Upper lobe of left lung (tissue), 6 donors: ENCODE measurements around the gene KLHL18. TPM values are rescaled to one million over a fixed set of nuclear protein-coding genes. Genes with fewer than 3 reads are reported as not detected.
"Not testable (repeated sequence)": the region's sequence is repeated elsewhere in the genome, so short reads cannot be mapped to it uniquely, and the experiment has no call there.

Experiments used
- ATAC-seq, 2 donors: fragments of 200-7000 bp; cut with Tn5 transposase; one replicate each; pipeline ENCODE4 v1.9.1; 2022; ENCODE audit warnings: mild to moderate bottlenecking in 2 of 2, moderate library complexity in 2 of 2; ENCODE audit not compliant: low FRiP score in 2 of 2
- DNase-seq, 2 donors: peaks; one replicate each; pipeline ENCODE4 v3.0.0-alpha.2; 2019 to 2020
- H3K27ac ChIP-seq, 4 donors: fragments of 200-600 bp; sonication (generic); one replicate each; pipeline ENCODE4 v1.5.1; 2016 to 2019
- H3K27me3 ChIP-seq, 4 donors: fragments of 200-600 bp; sonication (generic); one replicate each; pipeline ENCODE4 v1.5.1; 2017 to 2019
- H3K36me3 ChIP-seq, 4 donors: fragments of 200-600 bp; sonication (generic); one replicate each; pipeline ENCODE4 v1.5.1; 2016 to 2019
- H3K4me1 ChIP-seq, 4 donors: fragments of 200-600 bp; sonication (generic); one replicate each; pipeline ENCODE4 v1.5.1; 2018 to 2019
- H3K4me3 ChIP-seq, 4 donors: fragments of 200-600 bp; sonication (generic); one replicate each; pipeline ENCODE4 v1.5.1; 2017 to 2019; ENCODE audit warnings: mild to moderate bottlenecking in 2 of 4, moderate library complexity in 1 of 4
- H3K9me3 ChIP-seq, 4 donors: fragments of 200-600 bp; sonication (generic); one replicate each; pipeline ENCODE4 v1.5.1; 2018 to 2019
- CTCF ChIP-seq, 6 experiments: fragments of 450-650 bp in 4 of 6; fragments of 200-600 bp in 2 of 6; sonication (generic) in 2 of 6; IDR thresholded peaks; one replicate each; pipeline ENCODE4 v1.5.1; 2016 to 2019; ENCODE audit warnings: antibody characterized with exemption in 6 of 6
- EP300 ChIP-seq, 4 donors: sonication (generic); formaldehyde crosslinking; IDR thresholded peaks; one replicate each; pipeline ENCODE4 v1.5.1; 2017; ENCODE audit warnings: antibody characterized with exemption in 4 of 4, control low read depth in 2 of 4
- POLR2A ChIP-seq, 4 donors: fragments of 450-650 bp; IDR thresholded peaks; one replicate each; pipeline ENCODE4 v1.5.1; 2016 to 2017; ENCODE audit warnings: antibody characterized with exemption in 4 of 4, mild to moderate bottlenecking in 2 of 4
- POLR2AphosphoS5 ChIP-seq, 2 donors: sonication (generic); formaldehyde crosslinking; IDR thresholded peaks; one replicate each; pipeline ENCODE4 v1.5.1; 2017; ENCODE audit warnings: antibody characterized with exemption in 2 of 2
- WGBS, 2 donors: methylation state at CpG; one replicate each; pipeline ENCODE4 v1.1.5; 2017 to 2018; 5-methylcytosine and 5-hydroxymethylcytosine counted together
- total RNA-seq, 6 donors: library from RNA; depleted of rRNA in 4 of 6; stranded (reverse); fragments of >200 nt in 4 of 6; gene quantifications; one replicate each; pipeline versions ENCODE4 v1.1.0 to v1.2.1, GENCODE V29; 2016 to 2021
- donor health status: DM: no; HTN: no; CAD: no; lungs with moderate emphysema.
- donor health status: DM: no; HTN: yes; CAD: no; lungs with severe emphysema.

Gene KLHL18
- total RNA-seq, 6 donors from 2014 or later: 12.6 to 35.5 (median 19.4) TPM

GRCh38 chr3:47348411-47349154 lies 65.8 kb downstream of the KLHL18 start:
- Histone ChIP-seq H3K4me3 (no peak overlapping the region), H3K9me3 (no peaks in the 10 kb centered on the region), H3K36me3 (peaks cover 0 to 20% (median 15%) of the 10 kb centered on the region in 4 donors), H3K27me3 (no peaks in the 10 kb centered on the region), H3K27ac (no peak overlapping the region), H3K4me1 (peaks cover 0 to 10% (median 7%) of the 10 kb centered on the region in 4 donors)
- DNase-seq (no peak), ATAC-seq (no peak)
- no peak for TF ChIP-seq POLR2AphosphoS5 (IDR thresholded peaks at IDR 0.05)
- TF ChIP-seq EP300 (IDR thresholded peaks at IDR 0.05): no peak
- no peak for TF ChIP-seq POLR2A (IDR thresholded peaks at IDR 0.05)
- TF ChIP-seq CTCF (IDR thresholded peaks at IDR 0.05): no peak
- 93 to 94% methylated on average over 5 of the region's 5 CpGs for WGBS, 2 donors

- H3K36me3 ChIP-seq: no peaks in the 10 kb centered on the region
- WGBS, 2 donors: 93 to 94% methylated on average over 3 of the region's 3 CpGs
- no peak for ATAC-seq
- peaks cover 4 to 18% (median 13%) of the 10 kb centered on the region in 4 donors for H3K9me3 ChIP-seq
- no peak overlapping the region for H3K27ac ChIP-seq
- H3K4me1 ChIP-seq: no peaks in the 10 kb centered on the region
- no peak for DNase-seq
- no peaks in the 10 kb centered on the region for H3K27me3 ChIP-seq
- TF ChIP-seq CTCF (IDR thresholded peaks at IDR 0.05) (no peak), POLR2AphosphoS5 (IDR thresholded peaks at IDR 0.05) (no peak), EP300 (IDR thresholded peaks at IDR 0.05) (no peak), POLR2A (IDR thresholded peaks at IDR 0.05) (no peak)
- no peak overlapping the region for H3K4me3 ChIP-seq
These were observed 72.3 kb downstream of the KLHL18 start for GRCh38 chr3:47355010-47355409.

GRCh38 chr3:47356201-47356600 lies 73.5 kb downstream of the KLHL18 start:
- Histone ChIP-seq H3K4me1 (no peaks in the 10 kb centered on the region), H3K27me3 (no peaks in the 10 kb centered on the region), H3K4me3 (no peak overlapping the region), H3K27ac (no peak overlapping the region), H3K36me3 (no peaks in the 10 kb centered on the region), H3K9me3 (peaks cover 4 to 26% (median 16%) of the 10 kb centered on the region in 4 donors)
- 91 to 96% methylated on average over 27 to 29 of the region's 31 CpGs for WGBS, 2 donors
- ATAC-seq (no peak), DNase-seq (peak in 1 of 2 donors; percentile 69)
- TF ChIP-seq POLR2AphosphoS5 (IDR thresholded peaks at IDR 0.05) (no peak), CTCF (IDR thresholded peaks at IDR 0.05) (no peak), POLR2A (IDR thresholded peaks at IDR 0.05) (no peak), EP300 (IDR thresholded peaks at IDR 0.05) (no peak)

GRCh38 chr3:47359323-47359722 lies 76.6 kb downstream of the KLHL18 start:
- H3K27me3 ChIP-seq: no peaks in the 10 kb centered on the region
- 59 to 70% methylated on average over 1 of the region's 1 CpG for WGBS, 2 donors
- no peak for DNase-seq

GRCh38 chr3:47360110-47360517 lies 77.4 kb downstream of the KLHL18 start:
- not testable (repeated sequence) for H3K27me3 ChIP-seq, H3K4me1 ChIP-seq, H3K27ac ChIP-seq, DNase-seq, H3K4me3 ChIP-seq, ATAC-seq, H3K36me3 ChIP-seq
- peaks cover 4 to 26% (median 16%) of the 10 kb centered on the region in 4 donors for H3K9me3 ChIP-seq
- 94 to 95% methylated on average over 4 of the region's 4 CpGs for WGBS, 2 donors

More at GRCh38 chr3:47359323-47359722, 76.6 kb downstream of the KLHL18 start:
- no peak for TF ChIP-seq EP300 (IDR thresholded peaks at IDR 0.05)
- TF ChIP-seq CTCF (IDR thresholded peaks at IDR 0.05): no peak
- TF ChIP-seq POLR2AphosphoS5 (IDR thresholded peaks at IDR 0.05): no peak
- TF ChIP-seq POLR2A (IDR thresholded peaks at IDR 0.05): no peak
- H3K27ac ChIP-seq: no peak overlapping the region
- H3K36me3 ChIP-seq: no peaks in the 10 kb centered on the region
- H3K4me1 ChIP-seq: peaks cover 0 to 8% (median 5%) of the 10 kb centered on the region in 4 donors
- peaks cover 4 to 26% (median 16%) of the 10 kb centered on the region in 4 donors for H3K9me3 ChIP-seq
- ATAC-seq: no peak
- H3K4me3 ChIP-seq: no peak overlapping the region
